CMK (cell line): ENCODE measurements around the gene ZNRF2.
"Not testable (repeated sequence)": the region's sequence is repeated elsewhere in the genome, so short reads cannot be mapped to it uniquely, and the experiment has no call there.

Experiments
- DNase-seq: peaks from one replicate; pipeline ENCODE4 v3.0.0-alpha.2; 2010; ENCODE audit warnings: low read depth

The ZNRF2 gene

DNA sequence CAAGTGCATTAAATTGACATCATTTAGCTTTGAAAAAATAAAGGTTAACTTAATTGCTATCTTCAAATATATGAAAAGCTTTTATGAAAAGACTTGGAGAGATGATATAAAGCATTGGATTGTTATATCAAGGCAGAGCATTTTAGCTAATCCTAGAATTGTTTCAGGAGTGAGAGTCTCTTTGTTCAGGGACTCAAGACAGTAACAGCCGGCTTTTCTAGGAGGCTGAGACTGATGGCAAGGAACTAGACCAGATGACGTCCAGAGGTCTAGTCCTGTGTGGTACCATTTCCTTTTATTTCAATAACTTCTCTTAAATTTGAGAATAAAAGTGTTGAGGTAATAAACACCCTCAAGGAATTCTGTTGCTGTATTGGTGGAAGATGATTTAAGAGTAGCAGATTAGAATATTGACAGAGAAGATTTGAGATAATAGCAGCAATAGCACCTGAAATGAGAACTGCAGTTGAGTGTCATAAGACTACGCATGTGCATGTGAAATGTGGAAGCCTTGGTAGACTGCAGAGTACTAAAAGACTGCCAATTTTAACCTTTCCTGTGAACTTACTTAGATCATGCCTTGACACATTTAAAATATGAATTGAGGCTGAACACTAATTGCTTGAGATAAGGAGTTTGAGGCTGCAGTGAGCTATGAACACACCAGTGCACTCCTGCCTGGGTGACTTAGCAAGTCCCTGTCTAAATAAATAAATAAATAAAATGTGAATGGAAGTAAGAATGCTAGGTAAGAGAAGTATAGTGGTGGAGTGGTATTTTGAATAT lies 79.6 kb downstream of the ZNRF2 start:
- no peak for DNase-seq

GRCh38 chr7:30364773-30365172 lies 80.4 kb downstream of the ZNRF2 start:
- DNase-seq, result no peak

DNA sequence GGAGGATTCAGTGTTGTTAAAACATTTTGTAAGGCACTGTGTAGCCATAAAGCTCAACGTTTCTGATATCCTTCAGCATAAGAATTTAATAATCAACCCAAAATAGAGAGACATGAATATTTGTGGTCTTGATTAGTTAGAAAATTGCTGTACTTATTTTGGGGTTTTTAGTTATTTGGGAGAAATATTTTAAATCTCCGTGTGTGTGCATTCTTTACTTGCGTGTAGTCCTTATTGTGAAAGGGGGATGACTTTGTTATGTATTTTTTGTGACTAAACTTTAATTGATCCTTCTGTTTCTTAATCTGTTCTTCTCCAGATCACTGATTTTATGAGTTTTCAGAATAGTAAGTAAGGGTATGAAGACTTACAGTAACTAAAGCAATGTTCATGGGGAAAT lies 81.2 kb downstream of the ZNRF2 start:
- no peak for DNase-seq

DNA sequence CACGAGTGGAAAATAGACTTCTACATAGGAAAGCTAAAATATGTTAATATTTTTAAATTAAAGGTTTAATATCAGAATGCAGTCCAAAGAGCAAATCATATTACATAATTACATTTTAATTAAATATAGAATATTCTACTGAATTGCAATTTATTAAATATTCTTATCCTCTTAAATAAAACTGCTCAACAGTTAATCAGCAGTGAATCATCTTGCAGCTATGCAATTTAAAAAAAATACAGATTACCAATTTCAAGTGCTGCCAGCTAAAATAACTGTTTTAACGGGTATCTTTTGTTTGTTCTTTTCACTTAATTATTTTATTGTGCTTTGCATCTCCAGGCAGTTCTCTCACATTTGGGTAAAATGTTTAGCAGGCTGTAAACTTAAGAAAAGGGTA lies 82.2 kb downstream of the ZNRF2 start:
- DNase-seq, result no peak

DNA sequence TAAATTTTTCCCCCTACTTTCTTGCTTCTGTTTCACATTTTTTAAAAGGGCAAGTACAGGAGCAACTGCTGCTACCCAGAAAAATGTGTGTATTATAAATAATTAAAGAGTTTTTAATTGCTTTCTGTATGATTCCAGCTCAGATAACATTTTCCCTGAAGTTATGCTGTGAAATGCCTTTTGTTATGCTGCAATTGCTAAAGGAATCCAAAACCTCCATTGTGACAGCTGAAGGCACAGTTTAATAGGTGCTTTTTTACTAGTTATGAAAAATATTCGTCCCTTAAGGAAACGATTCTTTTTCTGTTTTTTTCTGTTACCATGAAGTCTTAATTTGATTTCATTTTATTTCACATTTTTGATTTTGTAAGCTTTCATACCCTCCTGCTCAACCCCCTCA lies 83.2 kb downstream of the ZNRF2 start:
- no peak for DNase-seq

GRCh38 chr7:30369879-30370278 lies 85.5 kb downstream of the ZNRF2 start:
- DNase-seq, result no peak

- no peak for DNase-seq
These were observed 86.9 kb downstream of the ZNRF2 start for GRCh38 chr7:30371321-30371720.

- DNase-seq, result no peak
These were observed 93.9 kb downstream of the ZNRF2 start for GRCh38 chr7:30378275-30378674.

DNA sequence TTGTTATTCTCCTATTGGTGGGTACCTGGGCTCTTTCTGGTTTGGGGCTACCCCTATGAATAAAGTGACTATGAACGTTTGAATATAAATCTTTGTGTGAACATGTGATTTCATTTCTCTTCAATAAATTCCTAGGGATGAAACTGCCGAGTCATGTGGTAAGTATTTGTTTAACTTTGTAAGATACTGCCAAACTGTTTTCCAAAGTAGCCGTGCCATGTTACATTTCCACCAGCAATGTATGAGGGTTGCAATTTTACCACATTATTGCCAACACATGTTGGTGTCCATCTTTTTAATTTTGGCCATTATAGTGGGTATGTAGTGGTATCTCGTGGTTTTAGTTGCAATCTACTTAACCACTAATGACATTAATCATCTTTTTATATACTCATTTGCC lies 94.7 kb downstream of the ZNRF2 start:
- DNase-seq, result no peak

GRCh38 chr7:30379741-30380140 lies 95.3 kb downstream of the ZNRF2 start:
- no peak for DNase-seq

GRCh38 chr7:30380294-30380693 lies 95.9 kb downstream of the ZNRF2 start:
- no peak for DNase-seq

- not testable (repeated sequence) for DNase-seq
These were observed 96.4 kb downstream of the ZNRF2 start for GRCh38 chr7:30380824-30381223.

GRCh38 chr7:30382607-30383006 lies 98.2 kb downstream of the ZNRF2 start:
- no peak for DNase-seq

DNA sequence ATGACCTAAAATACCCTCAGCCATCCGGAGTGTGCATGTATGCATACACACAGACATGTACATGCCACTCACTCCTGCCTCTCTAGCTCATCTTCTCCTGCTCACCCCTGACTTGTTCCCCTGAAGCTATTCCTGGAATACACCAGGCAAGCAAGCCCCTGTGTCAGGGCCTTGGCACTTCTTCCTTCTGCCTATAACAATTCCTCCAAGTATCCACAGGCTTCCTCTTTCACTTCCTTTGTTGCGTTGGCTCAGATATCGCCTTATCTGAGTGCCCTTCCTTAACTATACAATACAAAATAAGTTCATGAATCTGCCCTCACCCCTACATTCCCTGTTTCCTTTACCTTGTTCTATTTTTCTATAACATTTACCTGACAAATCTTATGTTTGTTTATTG lies 105.4 kb downstream of the ZNRF2 start:
- DNase-seq, result no peak

DNA sequence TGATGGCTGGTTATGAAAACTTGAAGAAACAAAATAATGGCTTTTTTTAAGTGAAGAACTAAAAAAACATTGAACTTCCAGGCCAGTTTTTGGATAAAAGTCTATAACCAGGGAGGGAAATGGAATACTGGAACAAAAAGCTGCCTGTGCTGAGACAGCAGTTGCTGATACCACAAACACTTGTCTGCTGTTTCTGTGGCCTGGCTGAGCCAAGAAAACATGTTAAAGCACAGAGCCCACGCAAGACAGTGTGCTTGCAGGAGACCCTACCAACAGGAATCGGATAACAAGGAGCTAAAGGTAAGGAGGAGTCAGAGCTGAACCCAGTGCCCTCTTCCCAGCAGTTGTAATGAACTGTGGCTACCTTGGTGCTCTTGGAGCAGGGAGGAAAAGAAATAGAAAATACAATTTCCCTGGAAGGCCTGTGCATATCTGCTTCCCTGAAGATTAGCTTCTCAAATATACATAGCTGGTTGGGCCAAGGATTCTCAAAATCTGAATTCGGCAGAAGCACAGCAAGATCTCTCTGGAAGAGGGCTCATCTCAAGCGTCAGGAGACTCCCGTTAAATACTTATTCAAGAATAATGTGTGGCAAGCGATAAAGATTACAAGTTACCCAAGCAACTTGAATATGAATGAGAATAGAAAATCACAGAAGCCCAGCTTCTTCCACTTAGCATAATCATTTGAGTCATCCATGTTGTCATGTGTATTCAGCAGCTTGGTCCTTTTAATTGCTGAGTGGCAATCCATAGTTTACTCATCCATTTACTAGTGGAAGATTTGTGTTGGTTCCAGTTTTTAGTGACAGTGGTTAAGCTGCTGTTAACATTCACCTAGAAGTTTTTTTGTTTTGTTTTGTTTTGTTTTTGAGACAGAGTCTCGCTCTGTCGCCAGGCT lies 106.6 kb downstream of the ZNRF2 start:
- no peak for DNase-seq

DNA sequence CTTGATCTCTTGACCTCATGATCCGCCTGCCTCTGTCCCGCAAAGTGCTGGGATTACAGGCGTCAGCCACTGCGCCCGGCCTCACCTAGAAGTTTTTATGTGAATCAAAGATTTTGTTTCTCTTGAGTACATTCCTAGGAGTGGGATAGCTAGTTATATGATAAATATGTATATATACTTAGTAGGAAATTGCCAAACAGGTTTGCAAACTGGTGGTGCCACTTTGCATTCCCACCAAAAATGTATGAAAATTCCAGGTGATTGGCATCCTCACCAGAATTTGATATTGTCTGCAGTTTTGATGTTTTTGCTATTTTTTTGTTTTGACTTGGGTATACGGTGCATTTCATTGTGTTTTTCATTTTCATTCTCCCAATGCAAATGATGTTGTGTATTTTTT lies 107.4 kb downstream of the ZNRF2 start:
- DNase-seq, result no peak

GRCh38 chr7:30395676-30396075 lies 111.3 kb downstream of the ZNRF2 start:
- no peak for DNase-seq

DNA sequence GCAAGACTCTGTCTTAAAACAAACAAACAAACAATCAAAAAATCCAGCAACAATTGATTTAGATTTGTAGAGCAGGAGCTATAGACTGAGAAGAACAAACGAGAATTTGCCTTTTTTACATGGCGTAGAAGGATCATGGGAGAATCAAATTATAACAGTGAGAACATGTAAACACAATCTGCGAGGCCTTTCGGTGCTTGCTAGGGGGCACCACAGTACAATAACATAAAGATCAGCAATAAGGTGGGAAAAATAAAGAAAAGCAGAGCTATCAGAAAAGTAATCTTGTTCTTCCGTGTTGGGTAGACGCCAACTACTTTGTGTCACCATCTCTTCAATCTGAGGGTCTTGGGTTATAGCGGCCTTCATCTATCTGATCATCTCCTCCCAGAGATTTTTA lies 112.0 kb downstream of the ZNRF2 start:
- no peak for DNase-seq

- no peak for DNase-seq
These were observed 119.1 kb downstream of the ZNRF2 start for GRCh38 chr7:30403477-30403876.

GRCh38 chr7:30405179-30405578 lies 120.8 kb downstream of the ZNRF2 start:
- no peak for DNase-seq

- DNase-seq, result no peak
These were observed 122.4 kb downstream of the ZNRF2 start for GRCh38 chr7:30406664-30407425.

GRCh38 chr7:30411173-30411572 lies 126.8 kb downstream of the ZNRF2 start:
- DNase-seq, result no peak

GRCh38 chr7:30411897-30412296 lies 127.5 kb downstream of the ZNRF2 start:
- DNase-seq, result no peak
